ENCODE measurements around the gene EIF4B. TPM values are rescaled to one million over a fixed set of nuclear protein-coding genes. Genes with fewer than 3 reads are reported as not detected.
"Not testable (repeated sequence)": the region's sequence is repeated elsewhere in the genome, so short reads cannot be mapped to it uniquely, and the experiment has no call there.

EIF4B gene
- total RNA-seq, 2 experiments from 2014 or later = 698 to 781 TPM

DNA sequence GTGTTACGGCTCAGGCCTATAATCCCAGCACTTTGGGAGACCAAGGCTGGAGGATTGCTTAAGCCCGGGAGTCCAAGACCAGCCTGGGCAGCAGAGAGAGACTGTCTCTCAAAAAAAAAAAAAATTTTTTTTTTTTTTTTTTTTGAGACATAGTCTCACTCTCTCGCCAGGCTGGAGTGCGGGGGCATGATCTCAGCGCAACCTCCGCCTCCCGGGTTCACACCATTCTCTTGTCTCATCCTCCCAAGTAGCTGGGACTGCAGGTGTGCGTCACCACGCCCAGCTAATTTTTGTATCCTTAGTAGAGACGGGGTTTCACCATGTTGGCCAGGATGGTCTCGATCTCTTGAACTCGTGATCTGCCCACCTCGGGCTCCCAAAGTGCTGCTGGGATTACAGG, 20.8 kb downstream of the EIF4B start:
- H3K9me3 Mint-ChIP-seq (ENCODE audit: low read depth); DNase-seq; H3K4me3 Mint-ChIP-seq; intact Hi-C loops (cut with DNase I, micrococcal nuclease); H3K27me3 Mint-ChIP-seq; POLR2A ChIA-PET; H3K27ac Mint-ChIP-seq; H3K4me1 Mint-ChIP-seq; ATAC-seq: not testable (repeated sequence)
- H3K36me3 Mint-ChIP-seq (ENCODE audit: low read depth) = peaks cover 57% of the 10 kb centered on the region
- CTCF ChIA-PET = interaction anchor here (0.7 to 3.7 kb wide), 6 partner anchors 11 to 140 kb away, joined by 4 to 21 read pairs (median 5); no protein-coding TSS in a partner anchor

DNA sequence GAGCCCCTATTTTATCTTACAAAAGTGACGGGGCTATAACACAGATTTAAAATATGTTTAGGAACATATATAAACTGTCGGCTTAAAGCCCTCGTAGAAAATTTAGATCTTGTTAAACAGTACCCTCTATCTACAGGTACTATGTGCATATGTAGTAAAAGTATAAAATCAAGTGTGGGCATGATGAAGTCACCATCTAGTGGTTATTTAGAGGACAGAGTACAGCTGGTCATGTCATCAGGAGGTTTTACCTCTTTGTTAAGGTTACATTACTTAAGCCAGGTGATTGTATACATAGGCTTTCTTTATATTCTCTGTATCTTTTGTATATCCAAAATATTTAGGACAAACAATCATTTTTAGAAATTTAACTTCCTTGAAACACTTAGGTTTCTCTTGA, 25.4 kb downstream of the EIF4B start:
- Mint-ChIP-seq H3K27me3 (no peaks in the 10 kb centered on the region), H3K36me3 (ENCODE audit: low read depth) (peaks cover 65% of the 10 kb centered on the region), H3K4me3 (no peak overlapping the region), H3K27ac (no peak overlapping the region), H3K4me1 (peaks cover 5% of the 10 kb centered on the region), H3K9me3 (ENCODE audit: low read depth) (no peaks in the 10 kb centered on the region)
- ChIA-PET CTCF (interaction anchor here (0.6 to 1.6 kb wide), 6 partner anchors 8 to 17 kb away, joined by 3 to 5 read pairs (median 4); no protein-coding TSS in a partner anchor), POLR2A (interaction anchor here (1.5 kb wide), 1 partner anchor 9 kb away, joined by 3 read pairs; no protein-coding TSS in a partner anchor)
- DNase-seq (no peak), ATAC-seq (no peak)
- intact Hi-C loops (cut with DNase I, micrococcal nuclease) = no loop called here

DNA sequence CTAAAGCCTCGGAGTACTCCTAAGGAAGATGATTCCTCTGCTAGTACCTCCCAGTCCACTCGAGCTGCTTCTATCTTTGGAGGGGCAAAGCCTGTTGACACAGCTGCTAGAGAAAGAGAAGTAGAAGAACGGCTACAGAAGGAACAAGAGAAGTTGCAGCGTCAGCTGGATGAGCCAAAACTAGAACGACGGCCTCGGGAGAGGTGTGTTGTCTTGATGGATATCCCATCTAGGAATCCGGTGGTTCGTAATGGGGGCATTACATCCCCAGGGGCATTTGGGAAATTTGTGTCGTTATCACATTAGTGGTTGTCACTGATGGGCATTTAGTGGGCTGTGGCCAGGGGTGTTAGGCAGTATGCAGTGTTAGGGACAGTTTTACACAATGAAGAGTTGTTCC, 27.6 kb downstream of the EIF4B start:
- H3K9me3 Mint-ChIP-seq (ENCODE audit: low read depth); H3K4me1 Mint-ChIP-seq; ATAC-seq; intact Hi-C loops (cut with DNase I, micrococcal nuclease); H3K27me3 Mint-ChIP-seq; DNase-seq; H3K4me3 Mint-ChIP-seq: not testable (repeated sequence)
- ChIA-PET CTCF (interaction anchor here (1.0 to 1.3 kb wide), 3 partner anchors 10 to 23 kb away, joined by 4 to 5 read pairs (median 4); no protein-coding TSS in a partner anchor), POLR2A (interaction anchor here (0.6 kb wide), 1 partner anchor 227 kb away, joined by 6 read pairs; no protein-coding TSS in a partner anchor)
- Mint-ChIP-seq H3K36me3 (ENCODE audit: low read depth) (peaks cover 66% of the 10 kb centered on the region), H3K27ac (peak overlapping the region; percentile 62)

DNA sequence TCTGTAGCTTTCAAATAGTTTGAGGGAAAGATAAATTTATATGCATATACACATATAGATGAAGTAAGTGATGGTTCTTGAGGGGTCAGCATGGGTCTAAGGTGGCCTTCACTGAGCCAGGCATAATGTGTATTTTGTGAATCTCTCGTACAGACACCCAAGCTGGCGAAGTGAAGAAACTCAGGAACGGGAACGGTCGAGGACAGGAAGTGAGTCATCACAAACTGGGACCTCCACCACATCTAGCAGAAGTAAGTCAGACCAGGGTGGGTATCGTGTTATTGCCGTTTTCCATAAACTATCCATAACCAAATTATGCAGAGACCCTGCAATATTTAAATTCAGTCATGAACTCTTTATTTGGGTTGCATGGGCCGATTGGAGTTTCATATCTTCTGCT, 28.2 kb downstream of the EIF4B start:
- POLR2A ChIA-PET = interaction anchor here (0.7 kb wide), 1 partner anchor 17 kb away, joined by 4 read pairs; no protein-coding TSS in a partner anchor
- peak overlapping the region; percentile 62 for H3K27ac Mint-ChIP-seq
- DNase-seq (no peak), ATAC-seq (no peak)
- peaks cover 12% of the 10 kb centered on the region for H3K4me1 Mint-ChIP-seq
- no peaks in the 10 kb centered on the region for H3K9me3 Mint-ChIP-seq (ENCODE audit: low read depth)
- no peaks in the 10 kb centered on the region for H3K27me3 Mint-ChIP-seq
- peaks cover 72% of the 10 kb centered on the region for H3K36me3 Mint-ChIP-seq (ENCODE audit: low read depth)
- CTCF ChIA-PET = interaction anchor here (1.1 to 1.3 kb wide), 2 partner anchors 10 to 23 kb away, joined by 4 to 5 read pairs; no protein-coding TSS in a partner anchor
- intact Hi-C loops (cut with DNase I, micrococcal nuclease) = no loop called here
- no peak overlapping the region for H3K4me3 Mint-ChIP-seq

DNA sequence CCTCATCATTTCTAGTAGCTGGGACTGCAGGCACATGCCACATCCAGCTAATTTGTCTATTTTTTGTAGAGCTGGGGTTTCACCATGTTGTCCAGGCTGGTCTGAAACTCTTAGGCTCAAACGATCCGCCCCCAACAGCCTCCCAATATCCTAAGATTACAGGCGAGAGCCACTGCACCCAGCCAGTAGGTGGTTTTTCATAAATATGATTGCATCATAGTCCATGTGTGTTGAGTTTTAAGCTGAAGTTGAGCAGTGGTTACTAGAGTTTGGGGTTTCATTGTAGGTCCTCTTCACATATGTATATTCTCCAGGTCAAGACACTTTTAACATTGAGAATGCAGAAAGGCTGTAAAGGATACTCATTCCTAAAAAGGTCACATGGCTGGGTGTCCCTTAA, 30.5 kb downstream of the EIF4B start:
- no peak overlapping the region for H3K4me3 Mint-ChIP-seq
- H3K9me3 Mint-ChIP-seq (ENCODE audit: low read depth) = no peaks in the 10 kb centered on the region
- peak overlapping the region; percentile 63 for H3K27ac Mint-ChIP-seq
- peaks cover 74% of the 10 kb centered on the region for H3K36me3 Mint-ChIP-seq (ENCODE audit: low read depth)
- no peaks in the 10 kb centered on the region for H3K27me3 Mint-ChIP-seq
- peaks cover 15% of the 10 kb centered on the region for H3K4me1 Mint-ChIP-seq
- no peak for DNase-seq
- CTCF ChIA-PET = interaction anchor here (0.8 to 4.6 kb wide), 3 partner anchors 10 to 252 kb away, joined by 4 to 21 read pairs (median 6); no protein-coding TSS in a partner anchor
- intact Hi-C loops (cut with DNase I, micrococcal nuclease) = no loop called here
- POLR2A ChIA-PET = no interaction called here
- ATAC-seq = no peak

DNA sequence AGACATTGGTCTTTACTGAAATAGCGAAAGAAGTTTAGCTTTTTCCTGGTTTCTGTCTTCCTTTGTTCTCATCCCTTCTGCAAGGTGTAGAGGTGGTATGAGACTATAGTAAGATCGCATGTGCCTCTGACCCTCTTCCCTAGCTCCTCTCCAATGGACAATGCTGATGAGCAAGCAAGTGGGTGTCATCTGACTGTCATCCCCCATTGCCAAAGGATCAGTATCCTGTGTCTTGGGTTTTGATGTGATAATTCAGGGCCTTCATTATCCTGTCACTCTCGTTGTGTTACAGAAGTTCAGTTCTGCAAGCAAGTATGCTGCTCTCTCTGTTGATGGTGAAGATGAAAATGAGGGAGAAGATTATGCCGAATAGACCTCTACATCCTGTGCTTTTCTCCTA, 33.6 kb downstream of the EIF4B start:
- POLR2A ChIA-PET = no interaction called here
- DNase-seq = no peak
- H3K9me3 Mint-ChIP-seq (ENCODE audit: low read depth) = no peaks in the 10 kb centered on the region
- H3K36me3 Mint-ChIP-seq (ENCODE audit: low read depth) = peaks cover 51% of the 10 kb centered on the region
- no peaks in the 10 kb centered on the region for H3K27me3 Mint-ChIP-seq
- intact Hi-C loops (cut with DNase I, micrococcal nuclease) = loop anchor here in 1 of 2 experiments (2.0 kb wide), 1 partner anchor 17 kb away; no protein-coding TSS in a partner anchor
- H3K4me3 Mint-ChIP-seq = no peak overlapping the region
- H3K27ac Mint-ChIP-seq = no peak overlapping the region
- peaks cover 9% of the 10 kb centered on the region for H3K4me1 Mint-ChIP-seq
- no peak for ATAC-seq
- CTCF ChIA-PET = interaction anchor here (0.9 to 4.6 kb wide), 7 partner anchors 9 to 63 kb away, joined by 3 to 21 read pairs (median 3); partner anchors contain the start of gene SOAT2

DNA sequence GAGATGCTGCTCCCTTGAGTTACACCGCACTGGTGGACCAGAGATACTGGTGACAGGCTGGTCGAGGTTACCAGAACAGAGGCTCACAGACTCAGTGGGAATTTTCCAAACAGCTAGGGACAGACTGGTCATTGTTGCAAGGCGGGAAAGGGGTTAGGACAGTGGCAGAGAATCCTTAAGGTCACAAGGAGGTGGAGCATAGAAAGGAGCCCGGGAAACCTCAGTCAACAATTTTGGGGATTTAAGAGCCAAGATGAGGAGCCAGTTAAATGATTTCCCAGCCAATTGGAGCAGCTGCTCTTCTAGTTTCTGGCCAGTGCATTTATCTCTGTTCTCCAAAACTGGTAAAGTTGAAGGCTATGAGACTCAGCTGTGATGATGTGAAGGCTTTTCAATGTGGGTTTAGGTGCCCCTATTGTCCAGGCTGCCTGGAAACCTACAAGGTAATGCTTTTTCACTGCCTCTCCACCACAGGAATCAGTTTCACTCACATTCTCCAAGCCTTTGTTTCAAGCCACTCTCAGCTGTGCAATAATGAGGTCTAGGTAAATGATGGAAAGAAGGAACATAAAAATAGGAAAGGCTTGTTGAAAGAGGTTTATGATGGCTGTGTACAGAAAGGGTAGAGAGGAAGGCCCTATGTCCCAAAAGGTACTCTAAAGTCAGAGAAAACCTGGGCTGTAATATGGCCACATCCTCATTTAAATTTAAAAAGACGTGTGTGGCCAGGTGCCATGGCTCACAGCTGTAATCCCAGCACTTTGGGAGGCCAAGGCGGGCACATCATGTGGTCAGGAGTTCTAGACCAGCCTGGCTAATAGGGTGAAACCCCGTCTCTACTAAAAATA, 36.6 kb downstream of the EIF4B start:
- ATAC-seq (no peak), DNase-seq (no peak)
- Mint-ChIP-seq H3K4me3 (no peak overlapping the region), H3K9me3 (ENCODE audit: low read depth) (no peaks in the 10 kb centered on the region), H3K27ac (peak overlapping the region; percentile 0), H3K4me1 (peaks cover 22% of the 10 kb centered on the region), H3K27me3 (no peaks in the 10 kb centered on the region), H3K36me3 (ENCODE audit: low read depth) (peaks cover 30% of the 10 kb centered on the region)
- ChIA-PET CTCF (interaction anchor here (0.6 to 1.8 kb wide), 6 partner anchors 8 to 56 kb away, joined by 3 to 6 read pairs (median 4); no protein-coding TSS in a partner anchor), POLR2A (interaction anchor here (0.6 to 1.0 kb wide), 4 partner anchors 28 to 1201 kb away, joined by 3 to 6 read pairs (median 3); no protein-coding TSS in a partner anchor)
- intact Hi-C loops (cut with DNase I, micrococcal nuclease) = no loop called here

DNA sequence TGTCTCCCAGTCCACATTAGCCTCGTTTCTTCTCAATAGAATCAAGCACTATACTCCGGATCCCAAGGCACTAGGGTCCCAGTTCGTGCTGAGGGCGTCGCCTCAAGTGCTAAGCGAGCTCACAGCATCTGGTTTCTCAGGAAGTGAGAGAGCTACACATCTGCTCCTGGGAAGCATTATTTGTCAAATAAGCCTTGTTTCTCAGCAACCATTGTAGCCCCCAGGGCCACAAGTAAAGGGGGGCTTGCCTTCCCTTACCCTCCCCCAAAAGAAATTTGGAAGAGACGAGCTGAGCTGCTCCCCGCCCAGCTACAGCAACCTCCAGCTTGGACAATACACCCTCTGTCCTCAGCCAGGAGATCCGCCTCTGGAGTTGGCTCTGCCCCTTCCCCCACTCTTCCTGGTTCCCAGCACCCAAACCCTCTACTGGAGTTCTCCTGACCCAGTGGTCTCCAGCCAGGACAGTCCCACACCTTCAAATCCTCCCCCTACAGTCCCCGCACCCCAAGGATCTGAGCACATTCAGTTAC, 37.9 kb downstream of the EIF4B start:
- intact Hi-C loops (cut with DNase I, micrococcal nuclease) = no loop called here
- Mint-ChIP-seq H3K4me1 (peaks cover 27% of the 10 kb centered on the region), H3K36me3 (ENCODE audit: low read depth) (peaks cover 19% of the 10 kb centered on the region), H3K9me3 (ENCODE audit: low read depth) (no peaks in the 10 kb centered on the region), H3K4me3 (no peak overlapping the region), H3K27me3 (no peaks in the 10 kb centered on the region), H3K27ac (no peak overlapping the region)
- ATAC-seq (no peak), DNase-seq (peak; percentile 3)
- CTCF ChIA-PET = interaction anchor here (0.8 to 2.5 kb wide), 6 partner anchors 10 to 155 kb away, joined by 3 to 10 read pairs (median 4); no protein-coding TSS in a partner anchor
- POLR2A ChIA-PET = interaction anchor here (0.7 kb wide), 1 partner anchor 37 kb away, joined by 3 read pairs; no protein-coding TSS in a partner anchor

DNA sequence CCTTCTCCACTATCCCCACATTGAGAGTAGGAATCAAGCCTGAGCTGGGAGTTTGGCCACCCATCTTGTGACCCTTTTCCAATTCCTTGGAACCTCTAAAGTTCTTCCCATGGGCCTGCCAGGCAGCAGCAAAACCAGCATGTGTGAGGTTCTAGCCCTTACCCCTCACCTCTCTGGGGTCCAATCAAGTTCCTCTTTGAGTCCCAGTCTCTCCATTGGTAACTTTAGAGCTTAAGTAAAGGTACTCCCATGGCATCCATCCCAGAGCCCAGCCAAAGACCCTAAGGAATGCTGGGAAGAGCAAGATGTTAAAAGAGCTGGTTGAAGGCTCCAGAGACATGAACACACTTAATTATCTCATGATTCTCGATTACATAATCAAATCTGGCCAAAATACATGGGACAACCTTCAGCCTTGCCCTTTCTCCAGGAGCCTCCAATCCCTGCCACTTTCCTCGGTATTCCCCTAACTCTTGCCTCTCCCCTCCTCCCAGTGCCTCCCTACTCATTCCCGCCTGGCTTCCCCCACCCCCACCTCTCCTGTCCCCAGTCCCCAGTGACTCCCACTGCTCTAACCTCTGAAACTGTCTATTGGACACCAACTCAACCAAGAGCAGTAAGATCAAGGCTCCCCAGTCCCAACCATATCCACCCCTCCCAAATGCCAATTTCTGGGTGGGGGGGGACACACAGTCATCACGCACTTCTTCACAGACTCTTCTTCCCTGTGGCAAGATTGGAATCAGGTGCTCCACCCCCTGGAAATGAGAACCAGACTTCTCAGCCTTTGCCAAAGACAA, 38.8 kb downstream of the EIF4B start:
- no peak for ATAC-seq
- no peak for DNase-seq
- peak overlapping the region; percentile 86 for H3K4me3 Mint-ChIP-seq
- ChIA-PET CTCF (interaction anchor here (0.5 to 2.5 kb wide), 10 partner anchors 10 to 278 kb away, joined by 3 to 10 read pairs (median 4); partner anchors contain the start of genes EIF4B and SOAT2), POLR2A (no interaction called here)
- no peak overlapping the region for H3K27ac Mint-ChIP-seq
- no peaks in the 10 kb centered on the region for H3K27me3 Mint-ChIP-seq
- peaks cover 10% of the 10 kb centered on the region for H3K36me3 Mint-ChIP-seq (ENCODE audit: low read depth)
- no peaks in the 10 kb centered on the region for H3K9me3 Mint-ChIP-seq (ENCODE audit: low read depth)
- peaks cover 28% of the 10 kb centered on the region for H3K4me1 Mint-ChIP-seq
- intact Hi-C loops (cut with DNase I, micrococcal nuclease) = no loop called here

DNA sequence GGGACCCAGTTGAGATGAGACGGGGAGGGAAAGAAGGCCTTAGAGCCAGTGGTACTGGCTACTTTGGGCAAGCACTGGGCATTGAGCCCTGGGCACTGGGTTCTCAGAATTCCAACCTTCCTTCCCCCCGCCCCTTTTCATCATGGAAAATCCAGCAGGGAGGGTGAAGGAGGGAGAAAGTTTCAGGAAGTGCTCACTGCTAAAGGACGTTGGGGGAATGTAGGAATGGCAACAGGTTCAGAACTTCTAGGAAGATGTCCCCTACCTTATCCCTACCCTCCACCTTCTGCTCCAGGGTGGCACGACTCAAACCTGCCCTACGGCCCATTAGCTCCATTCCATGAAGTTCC, 39.4 kb downstream of the EIF4B start:
- peak overlapping the region; percentile 86 for H3K4me3 Mint-ChIP-seq
- H3K27ac Mint-ChIP-seq = no peak overlapping the region
- ATAC-seq (no peak), DNase-seq (no peak)
- peaks cover 6% of the 10 kb centered on the region for H3K36me3 Mint-ChIP-seq (ENCODE audit: low read depth)
- ChIA-PET CTCF (interaction anchor here (0.5 to 2.5 kb wide), 8 partner anchors 9 to 57 kb away, joined by 3 to 10 read pairs (median 4); partner anchors contain the start of genes EIF4B and SOAT2), POLR2A (no interaction called here)
- no peaks in the 10 kb centered on the region for H3K27me3 Mint-ChIP-seq
- H3K9me3 Mint-ChIP-seq (ENCODE audit: low read depth) = no peaks in the 10 kb centered on the region
- intact Hi-C loops (cut with DNase I, micrococcal nuclease) = no loop called here
- H3K4me1 Mint-ChIP-seq = peaks cover 28% of the 10 kb centered on the region

Data from activated CD4-positive, alpha-beta T cell treated with anti-CD3 and anti-CD28 coated beads for 36 hours (primary cell).